Measurements from ENCODE around the gene CD151.
A peak's percentile ranks its signal among the peaks of the same experiment; 100 is the strongest.

The CD151 gene

GRCh38 chr11:821512-822371, 11.0 kb upstream of the CD151 start:
- DNase-seq = no peak
- H3K9me3 ChIP-seq (ENCODE audit: severe bottlenecking) = no peaks in the 10 kb centered on the region
- no peak for TF ChIP-seq CTCF (IDR thresholded peaks at IDR 0.05; ENCODE audit: low read depth, low read length)
- H3K27me3 ChIP-seq (ENCODE audit: insufficient read depth, low read depth, severe bottlenecking) = no peaks in the 10 kb centered on the region
- H3K4me3 ChIP-seq (ENCODE audit: low read depth, low read length) = no peak overlapping the region
- H3K36me3 ChIP-seq = peaks cover 39% of the 10 kb centered on the region
- H3K27ac ChIP-seq = no peak overlapping the region

GRCh38 chr11:823441-824291, 9.1 kb upstream of the CD151 start:
- no peak for TF ChIP-seq CTCF (IDR thresholded peaks at IDR 0.05; ENCODE audit: low read depth, low read length)
- no peaks in the 10 kb centered on the region for H3K9me3 ChIP-seq (ENCODE audit: severe bottlenecking)
- H3K27me3 ChIP-seq (ENCODE audit: insufficient read depth, low read depth, severe bottlenecking) = no peaks in the 10 kb centered on the region
- peak overlapping the region; percentile 64 for H3K27ac ChIP-seq
- H3K4me3 ChIP-seq (ENCODE audit: low read depth, low read length) = no peak overlapping the region
- DNase-seq = no peak
- peaks cover 39% of the 10 kb centered on the region for H3K36me3 ChIP-seq

- H3K9me3 ChIP-seq (ENCODE audit: severe bottlenecking) = no peaks in the 10 kb centered on the region
- TF ChIP-seq CTCF (IDR thresholded peaks at IDR 0.05; ENCODE audit: low read depth, low read length) = no peak
These were observed 8.4 kb upstream of the CD151 start for GRCh38 chr11:824292-824880.

GRCh38 chr11:824942-825341, 7.8 kb upstream of the CD151 start:
- H3K36me3 ChIP-seq = peaks cover 39% of the 10 kb centered on the region
- no peak for DNase-seq
- no peak for TF ChIP-seq CTCF (IDR thresholded peaks at IDR 0.05; ENCODE audit: low read depth, low read length)
- H3K27ac ChIP-seq = peak overlapping the region; percentile 64
- H3K4me3 ChIP-seq (ENCODE audit: low read depth, low read length) = no peak overlapping the region
- H3K9me3 ChIP-seq (ENCODE audit: severe bottlenecking) = no peaks in the 10 kb centered on the region
- no peaks in the 10 kb centered on the region for H3K27me3 ChIP-seq (ENCODE audit: insufficient read depth, low read depth, severe bottlenecking)

More at GRCh38 chr11:824292-824880, 8.4 kb upstream of the CD151 start:
- DNase-seq = peak; percentile 61
- peaks cover 39% of the 10 kb centered on the region for H3K36me3 ChIP-seq
- H3K4me3 ChIP-seq (ENCODE audit: low read depth, low read length) = no peak overlapping the region
- H3K27me3 ChIP-seq (ENCODE audit: insufficient read depth, low read depth, severe bottlenecking) = no peaks in the 10 kb centered on the region
- peak overlapping the region; percentile 64 for H3K27ac ChIP-seq

GRCh38 chr11:825366-826226, 7.2 kb upstream of the CD151 start:
- peak overlapping the region; percentile 64 for H3K27ac ChIP-seq
- H3K36me3 ChIP-seq = peaks cover 39% of the 10 kb centered on the region
- no peak for DNase-seq
- H3K4me3 ChIP-seq (ENCODE audit: low read depth, low read length) = no peak overlapping the region
- H3K9me3 ChIP-seq (ENCODE audit: severe bottlenecking) = no peaks in the 10 kb centered on the region
- TF ChIP-seq CTCF (IDR thresholded peaks at IDR 0.05; ENCODE audit: low read depth, low read length) = no peak
- no peaks in the 10 kb centered on the region for H3K27me3 ChIP-seq (ENCODE audit: insufficient read depth, low read depth, severe bottlenecking)
